NCI-H526 (cell line): Measurements from ENCODE around the gene MAP3K9.

ENCODE experiments used
- DNase-seq, 2 experiments: peaks; one replicate each; lab custom pipeline; 2025; lab: John Stamatoyannopoulos, UW

MAP3K9 gene

DNA sequence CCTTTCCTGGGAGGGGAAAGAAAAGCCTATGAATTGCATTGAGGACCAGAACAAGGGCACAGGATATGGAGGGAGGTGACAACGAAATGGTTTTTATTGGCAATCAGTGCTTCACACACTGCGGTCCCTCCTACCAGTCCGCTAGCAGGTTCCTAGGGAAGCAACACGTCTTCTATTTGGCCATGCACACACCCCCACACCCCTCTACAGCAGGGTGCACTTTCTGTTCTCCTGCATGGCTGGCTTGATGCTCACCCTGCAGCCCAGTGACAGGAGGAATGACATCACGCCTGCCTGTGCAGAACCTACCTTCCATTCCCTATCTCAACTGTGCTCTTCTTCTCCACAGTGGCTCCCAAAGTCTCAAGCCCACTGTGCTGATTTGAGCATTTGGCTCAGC, 109.7 kb downstream of the MAP3K9 start:
- DNase-seq, result no peak

DNA sequence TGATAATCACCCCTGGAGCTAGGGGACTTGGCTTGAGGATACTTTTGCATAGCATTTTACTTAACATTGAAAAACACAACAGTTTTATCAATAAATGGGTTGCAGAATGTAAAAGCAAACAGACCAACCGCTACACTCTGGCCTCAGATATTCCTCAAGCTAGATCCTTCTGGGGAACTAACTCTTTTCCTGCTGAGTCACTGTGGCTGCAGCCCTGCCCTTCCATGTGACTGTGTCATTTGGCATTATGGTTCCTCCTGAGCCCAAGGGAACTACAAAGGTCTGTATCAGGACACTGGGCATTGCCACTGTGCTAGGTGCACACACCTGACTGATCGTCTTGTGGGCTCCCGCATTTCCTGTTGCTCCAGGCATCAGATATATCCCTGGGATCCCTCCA, 111.0 kb downstream of the MAP3K9 start:
- DNase-seq, result no peak

DNA sequence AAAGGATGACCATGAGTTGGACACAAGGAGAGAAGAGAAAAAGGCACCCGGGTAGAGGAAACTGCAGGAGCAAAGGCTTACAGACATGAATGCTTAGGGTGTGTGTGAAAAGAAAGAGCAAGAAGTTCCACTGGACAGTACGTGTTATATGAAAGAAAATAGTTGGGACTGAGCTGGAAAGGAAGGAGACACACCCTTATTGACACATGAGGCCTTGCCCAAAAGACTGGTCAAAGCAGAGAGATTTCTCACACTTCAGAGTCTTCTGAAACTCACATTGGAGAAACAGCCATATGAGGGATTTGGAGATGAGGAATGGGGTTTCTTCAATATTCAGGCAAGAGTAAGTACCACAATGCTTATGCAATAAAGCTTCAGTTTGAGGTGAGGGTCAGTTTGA, 111.6 kb downstream of the MAP3K9 start:
- no peak for DNase-seq

DNA sequence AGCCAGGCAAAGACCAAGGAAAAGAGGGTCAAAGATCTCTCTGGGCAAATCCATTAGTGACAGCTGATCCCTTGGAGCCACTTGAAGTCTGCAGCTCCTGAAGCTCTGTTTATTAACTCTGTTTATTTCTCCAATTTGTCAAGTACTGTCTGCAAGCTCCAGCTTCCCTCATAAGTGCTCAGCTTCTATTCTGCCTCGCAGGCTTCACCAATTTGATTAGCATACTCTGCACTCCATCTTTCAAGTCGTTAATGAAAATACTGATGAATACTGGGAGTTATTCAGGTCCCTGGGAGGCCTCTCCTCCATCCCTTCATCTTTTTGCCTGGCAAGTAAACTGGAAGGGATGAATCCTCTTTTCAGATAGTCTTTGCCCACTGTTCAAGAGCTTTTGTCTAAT, 113.3 kb downstream of the MAP3K9 start:
- no peak for DNase-seq

DNA sequence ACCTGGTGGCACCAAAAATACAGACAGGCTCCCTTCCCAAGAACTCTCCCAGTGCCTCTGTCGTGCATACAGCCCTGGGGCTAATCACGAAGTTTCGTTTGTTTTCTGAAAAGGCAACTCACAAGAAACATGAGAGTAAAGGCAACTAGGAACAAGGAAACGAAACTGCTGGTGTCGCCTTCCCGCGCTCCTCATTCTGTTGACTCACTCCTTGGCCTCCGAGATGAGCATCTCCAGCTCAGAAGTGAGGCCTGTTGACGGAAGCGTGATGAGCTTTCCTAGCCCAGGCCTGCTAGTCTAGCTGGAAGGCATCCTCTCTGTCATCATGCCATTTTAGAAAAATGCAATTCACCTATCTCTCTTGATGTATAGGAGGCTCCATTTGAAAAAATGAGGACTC, 117.1 kb downstream of the MAP3K9 start:
- no peak for DNase-seq

DNA sequence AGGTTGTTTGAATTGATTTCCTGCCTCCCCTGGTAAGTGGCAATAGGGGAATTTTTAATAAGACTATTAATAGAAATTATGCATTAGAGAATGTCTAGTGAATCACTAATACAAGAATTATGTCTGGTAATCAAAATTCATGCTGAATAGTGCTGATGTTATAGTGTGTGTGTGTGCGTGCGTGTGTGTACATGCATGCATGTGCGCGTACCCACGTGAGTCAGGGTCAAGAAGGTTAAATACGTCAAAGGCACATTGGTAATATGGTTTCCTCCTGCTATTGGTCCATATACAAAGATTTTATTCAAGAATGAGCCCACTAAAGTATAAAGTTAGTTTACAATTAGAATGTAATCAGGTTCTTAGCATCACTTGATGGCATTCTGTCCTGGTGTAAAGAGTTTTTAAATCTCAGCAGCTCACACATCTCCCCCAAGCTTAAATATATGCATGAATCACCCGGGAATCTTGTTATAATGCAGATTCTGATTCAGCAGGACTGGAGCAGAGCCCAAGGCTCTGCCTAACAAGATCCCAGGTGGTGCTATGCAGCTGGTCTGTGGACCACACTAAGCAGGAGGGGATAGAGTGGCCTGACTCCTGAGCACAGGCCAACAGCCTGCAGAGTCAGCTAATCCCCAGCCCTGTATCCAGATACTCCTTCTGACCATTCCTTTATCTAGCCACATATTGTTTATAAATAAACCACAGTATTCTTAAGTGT, 123.7 kb downstream of the MAP3K9 start:
- no peak for DNase-seq

DNA sequence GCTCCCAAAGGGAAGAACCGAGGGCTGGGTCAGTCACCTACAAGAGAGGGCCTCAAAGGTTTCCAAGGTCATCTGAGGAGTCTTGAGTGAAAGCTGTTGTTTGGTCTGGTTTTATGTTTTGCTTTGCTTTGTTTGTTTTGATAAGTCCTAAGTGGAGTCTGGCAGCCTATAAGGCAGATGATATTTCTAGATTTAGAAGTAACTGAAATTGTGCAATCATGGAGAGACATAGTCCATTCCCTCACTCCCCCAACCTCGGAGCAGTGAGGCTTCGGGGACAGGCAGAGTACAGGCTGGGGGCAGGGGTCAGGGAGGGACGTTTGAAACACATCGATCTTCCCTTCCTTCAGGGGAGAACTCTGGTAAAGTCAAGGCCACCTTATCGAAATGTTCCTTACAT, 125.3 kb downstream of the MAP3K9 start:
- DNase-seq, result no peak

DNA sequence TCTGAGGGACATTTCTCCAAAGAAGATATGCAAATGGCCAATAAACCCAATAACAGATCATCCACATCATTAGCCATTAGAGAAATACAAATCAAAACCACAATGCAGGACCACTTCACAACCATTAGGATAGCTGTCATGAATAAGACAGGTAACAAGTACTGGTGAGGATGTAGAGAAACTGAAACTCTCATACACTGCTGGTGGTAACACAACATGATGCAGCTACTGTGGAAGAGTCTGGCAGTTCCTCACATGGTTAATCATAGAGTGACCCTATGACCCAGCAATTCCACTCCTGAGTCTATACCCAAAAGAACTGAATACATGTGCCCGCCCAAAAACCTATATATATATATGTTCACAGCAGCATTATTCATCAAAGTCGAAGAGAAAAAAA, 128.6 kb downstream of the MAP3K9 start:
- DNase-seq, result no peak

DNA sequence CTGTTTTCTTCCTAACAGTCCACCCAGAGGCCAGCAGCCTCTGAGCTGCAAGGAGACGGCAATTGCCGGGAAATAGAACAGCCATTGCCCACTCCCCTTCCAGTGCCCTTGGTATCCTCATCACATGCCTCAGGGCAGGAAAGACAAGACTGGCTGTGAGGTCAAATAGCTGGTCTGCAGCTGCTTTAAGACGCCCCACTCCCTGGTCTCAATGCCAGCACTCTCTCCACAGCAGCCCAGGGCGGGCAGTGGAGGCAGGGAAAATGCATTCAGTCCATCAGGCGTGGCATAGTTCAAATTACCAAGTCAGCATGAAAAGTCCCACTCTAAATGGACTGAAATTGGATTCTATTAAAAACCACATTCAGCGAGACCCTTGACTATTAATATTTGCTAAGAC, 132.0 kb downstream of the MAP3K9 start:
- no peak for DNase-seq
